HepG2 (cell line): ENCODE results near the gene FAM13B. TPM values are rescaled to one million over a fixed set of nuclear protein-coding genes. Genes with fewer than 3 reads are reported as not detected.
A peak's percentile ranks its signal among the peaks of the same experiment; 100 is the strongest.

Experiments used
- ATF6 ChIP-seq: sonication (generic); formaldehyde crosslinking; conservative IDR thresholded peaks from 2 replicates; pipeline ENCODE4 v1.4.0; 2020; ENCODE audit warnings: missing genetic modification reagents
- CREM ChIP-seq, 2 experiments: sonication (generic) in 1 of 2; formaldehyde crosslinking in 1 of 2; IDR thresholded peaks; 2 replicates each; pipeline versions ENCODE4 v1.4.0 to v1.6.1; 2016 to 2020; ENCODE audit warnings: antibody characterized with exemption in 1 of 2, mild to moderate bottlenecking in 1 of 2, missing genetic modification reagents in 1 of 2
- GATA4 ChIP-seq: sonication (generic); IDR thresholded peaks from 2 replicates; pipeline ENCODE4 v1.6.1; 2016; ENCODE audit warnings: antibody characterized with exemption, low read depth, borderline replicate concordance
- HOXA9 ChIP-seq: sonication (generic); formaldehyde crosslinking; IDR thresholded peaks from 2 replicates; pipeline ENCODE4 v1.8.1; 2022; ENCODE audit warnings: missing genetic modification reagents, mild to moderate bottlenecking, moderate library complexity, borderline replicate concordance
- KDM4B ChIP-seq: sonication (generic); formaldehyde crosslinking; IDR thresholded peaks from 2 replicates; pipeline ENCODE4 v1.4.0; 2020; ENCODE audit warnings: missing genetic modification reagents
- MAFK ChIP-seq, 2 experiments: IDR thresholded peaks in 1 of 2; conservative IDR thresholded peaks in 1 of 2; 2 replicates each; pipeline ENCODE4 v1.6.1; 2011; ENCODE audit warnings: improper control_type of control experiment in 2 of 2, low read length in 2 of 2
- MLLT10 ChIP-seq: sonication (generic); formaldehyde crosslinking; IDR thresholded peaks from 2 replicates; pipeline ENCODE4 v1.4.0; 2020; ENCODE audit warnings: missing genetic modification reagents
- NRL ChIP-seq: sonication (generic); formaldehyde crosslinking; IDR thresholded peaks from 2 replicates; pipeline ENCODE4 v1.5.0; 2020; ENCODE audit warnings: missing genetic modification reagents, mild to moderate bottlenecking, moderate library complexity, borderline replicate concordance
- ONECUT2 ChIP-seq: sonication (generic); formaldehyde crosslinking; IDR thresholded peaks from 2 replicates; pipeline ENCODE4 v1.4.0; 2020; ENCODE audit warnings: missing genetic modification reagents
- RAD51 ChIP-seq: fragments of 450-650 bp; IDR thresholded peaks from 2 replicates; pipeline ENCODE4 v1.6.1; 2016; ENCODE audit warnings: borderline replicate concordance
- SETDB1 ChIP-seq: sonication (generic); formaldehyde crosslinking; IDR thresholded peaks from 2 replicates; pipeline ENCODE4 v1.5.1; 2020; ENCODE audit warnings: missing genetic modification reagents, mild to moderate bottlenecking, borderline replicate concordance
- SNAPC2 ChIP-seq: sonication (generic); formaldehyde crosslinking; IDR thresholded peaks from 2 replicates; pipeline ENCODE4 v1.8.1; 2022; ENCODE audit warnings: mild to moderate bottlenecking, missing genetic modification reagents
- TRIM22 ChIP-seq: fragments of 450-650 bp; IDR thresholded peaks from 2 replicates; pipeline ENCODE4 v1.6.1; 2017
- ZFP36 ChIP-seq: fragments of 150-350 bp; IDR thresholded peaks from 2 replicates; pipeline ENCODE4 v1.6.1; 2018; ENCODE audit warnings: borderline replicate concordance, low read length, low read depth; ENCODE audit not compliant: partially characterized antibody
- ZNF142 ChIP-seq: sonication (generic); formaldehyde crosslinking; IDR thresholded peaks from 2 replicates; pipeline ENCODE4 v1.4.0; 2020; ENCODE audit warnings: missing genetic modification reagents
- ZNF609 ChIP-seq: sonication (generic); formaldehyde crosslinking; IDR thresholded peaks from 2 replicates; pipeline ENCODE4 v1.4.0; 2020; ENCODE audit warnings: mild to moderate bottlenecking, missing genetic modification reagents, borderline replicate concordance
- polyA plus RNA-seq, 8 experiments: library from polyadenylated mRNA; depleted of rRNA in 3 of 8; stranded (reverse) in 7 of 8; unstranded in 1 of 8; fragments of >200 nt; fragmentation: Illumina TruSeq in 4 of 8; extraction: Trizol in 4 of 8; gene quantifications; 2 replicates each; pipeline versions ENCODE4 v1.2.1 to v1.2.3, GENCODE V29; 2011 to 2016; ENCODE audit warnings: low read depth in 4 of 8, missing spikeins in 1 of 8, mixed read lengths in 1 of 8; ENCODE audit not compliant: insufficient read depth in 1 of 8
- total RNA-seq, 5 experiments: library from RNA; depleted of rRNA; stranded (reverse); fragments of >200 nt; fragmentation: Illumina TruSeq; extraction: Trizol; gene quantifications; 2 replicates each; pipeline ENCODE4 v1.2.3, GENCODE V29; 2016; ENCODE audit warnings: low read depth in 1 of 5

Gene FAM13B
- total and polyA plus RNA-seq, 2 of the 13 experiments (the other 11 are each of a cell fraction or from before 2014, with no cell fraction given), result 6.9 to 11.5 TPM

DNA sequence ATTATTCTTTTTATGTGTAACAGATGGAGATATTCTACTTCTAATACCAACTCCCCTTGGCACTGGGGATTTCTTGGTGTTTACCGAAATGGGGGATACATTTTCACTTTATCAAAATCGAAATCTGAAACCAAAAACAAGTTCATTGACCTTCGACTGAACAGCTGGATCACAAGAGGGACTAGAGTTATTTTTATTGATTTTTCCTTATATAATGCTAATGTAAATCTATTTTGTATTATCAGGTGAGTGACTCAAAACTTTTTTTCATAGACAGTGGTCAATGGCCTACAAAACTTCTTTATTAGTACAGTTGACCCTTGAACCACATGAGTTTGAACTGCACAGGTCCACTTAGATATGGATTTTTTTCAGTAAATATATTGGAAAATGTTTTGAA, 133.4 kb downstream of the FAM13B start (continued):
- TF ChIP-seq ZNF609 (CRISPR knock-in tag) (peak; percentile 69), SNAPC2 (CRISPR knock-in tag) (no peak), NRL (CRISPR knock-in tag) (no peak), ZFP36 (no peak), RAD51 (no peak), HOXA9 (CRISPR knock-in tag) (no peak), TRIM22 (no peak), GATA4 (peak; percentile 60; the same call in 1 of the 2 replicates), MLLT10 (no peak), ZNF142 (CRISPR knock-in tag) (no peak), MAFK (conservative IDR thresholded peaks at IDR 0.05 in 1 of 2, IDR thresholded peaks at IDR 0.05 in 1 of 2; ENCODE audit: low read length in 2 of 2) (no peak), ATF6 (CRISPR knock-in tag) (no peak), ONECUT2 (CRISPR knock-in tag) (peak; percentile 91), CREM (IDR thresholded peaks at IDR 0.05) (peak; percentile 69), CREM (CRISPR knock-in tag; IDR thresholded peaks at IDR 0.05) (no peak), SETDB1 (CRISPR knock-in tag) (no peak), KDM4B (CRISPR knock-in tag) (no peak)
